Type B pancreatic cell (in vitro differentiated cells): ENCODE measurements around the gene DHRS4L2. TPM values are rescaled to one million over a fixed set of nuclear protein-coding genes. Genes with fewer than 3 reads are reported as not detected.
"Not testable (repeated sequence)": the region's sequence is repeated elsewhere in the genome, so short reads cannot be mapped to it uniquely, and the experiment has no call there.

Experiments used
- DNase-seq: peaks from one replicate; pipeline ENCODE4 v3.0.0; 2021; ENCODE audit warnings: mixed read lengths; ENCODE audit not compliant: unreplicated experiment; ENCODE audit errors: extremely low spot score
- H3K27ac Mint-ChIP-seq: 2 replicates; pipeline ENCODE4 v1.8.0; 2021; ENCODE audit warnings: mild to moderate bottlenecking, mixed read lengths
- H3K27me3 Mint-ChIP-seq: 2 replicates; pipeline ENCODE4 v1.8.0; 2021; ENCODE audit warnings: mixed read lengths
- H3K36me3 Mint-ChIP-seq: 2 replicates; pipeline ENCODE4 v1.8.0; 2021; ENCODE audit warnings: mixed read lengths
- H3K4me1 Mint-ChIP-seq: one replicate; pipeline ENCODE4 v1.8.0; 2021; ENCODE audit warnings: mixed read lengths; ENCODE audit not compliant: unreplicated experiment
- H3K4me3 Mint-ChIP-seq: 2 replicates; pipeline ENCODE4 v1.8.0; 2021; ENCODE audit warnings: mild to moderate bottlenecking, mixed read lengths
- H3K9me3 Mint-ChIP-seq: 2 replicates; pipeline ENCODE4 v1.8.0; 2021; ENCODE audit warnings: mixed read lengths
- total RNA-seq: library from RNA; stranded (reverse); gene quantifications from 2 replicates; pipeline ENCODE4 v1.2.1, GENCODE V29; 2021; ENCODE audit warnings: low replicate concordance
- TF ChIP-seq, protein P1 (sequence below): fragments of 200-600 bp; sonication (generic); conservative IDR thresholded peaks from 2 replicates; pipeline ENCODE4 v1.5.0; 2021; ENCODE audit warnings: antibody characterized with exemption, mild to moderate bottlenecking

DHRS4L2 gene
- total RNA-seq, 1 donor from 2014 or later: 18.0 TPM

DNA sequence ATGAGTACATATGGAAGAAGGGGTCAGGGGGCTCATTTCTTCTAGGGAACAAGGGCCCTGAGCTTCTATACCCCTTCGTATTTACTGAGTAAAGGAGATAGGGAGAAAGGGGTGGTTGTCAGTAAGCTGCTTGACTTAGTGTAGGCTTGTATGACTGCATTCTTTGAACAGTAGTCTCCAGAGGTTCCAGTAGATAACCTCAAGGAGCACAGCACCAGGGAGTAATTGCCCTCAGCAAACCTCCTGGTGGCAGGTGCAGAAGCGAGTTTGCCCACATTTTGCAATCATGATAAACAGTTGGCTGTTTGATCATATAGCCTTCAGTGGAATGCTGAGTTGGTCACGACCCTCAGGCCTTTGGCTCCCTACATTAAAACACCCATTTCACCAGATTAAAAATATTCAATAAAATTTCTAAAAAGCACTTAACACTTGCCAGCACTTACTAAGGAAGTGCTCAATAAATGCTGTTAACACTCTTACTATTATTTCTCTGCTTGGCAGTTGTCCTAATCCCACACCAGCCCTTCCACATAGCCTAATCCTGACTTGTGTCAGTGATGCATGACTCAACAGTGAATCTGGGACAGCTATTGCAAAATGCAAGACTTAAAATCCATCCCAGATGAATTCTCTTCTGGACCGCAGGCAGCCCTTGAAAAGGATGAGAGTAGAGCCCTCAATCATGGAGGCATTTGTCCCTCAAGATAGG, 3.7 kb upstream of the DHRS4L2 start:
- Mint-ChIP-seq H3K27me3 (no peaks in the 10 kb centered on the region), H3K27ac (no peak overlapping the region), H3K9me3 (no peaks in the 10 kb centered on the region), H3K4me1 (peaks cover 10% of the 10 kb centered on the region), H3K4me3 (no peak overlapping the region), H3K36me3 (no peaks in the 10 kb centered on the region)
- no peak for DNase-seq
- TF ChIP-seq, protein P1, sequence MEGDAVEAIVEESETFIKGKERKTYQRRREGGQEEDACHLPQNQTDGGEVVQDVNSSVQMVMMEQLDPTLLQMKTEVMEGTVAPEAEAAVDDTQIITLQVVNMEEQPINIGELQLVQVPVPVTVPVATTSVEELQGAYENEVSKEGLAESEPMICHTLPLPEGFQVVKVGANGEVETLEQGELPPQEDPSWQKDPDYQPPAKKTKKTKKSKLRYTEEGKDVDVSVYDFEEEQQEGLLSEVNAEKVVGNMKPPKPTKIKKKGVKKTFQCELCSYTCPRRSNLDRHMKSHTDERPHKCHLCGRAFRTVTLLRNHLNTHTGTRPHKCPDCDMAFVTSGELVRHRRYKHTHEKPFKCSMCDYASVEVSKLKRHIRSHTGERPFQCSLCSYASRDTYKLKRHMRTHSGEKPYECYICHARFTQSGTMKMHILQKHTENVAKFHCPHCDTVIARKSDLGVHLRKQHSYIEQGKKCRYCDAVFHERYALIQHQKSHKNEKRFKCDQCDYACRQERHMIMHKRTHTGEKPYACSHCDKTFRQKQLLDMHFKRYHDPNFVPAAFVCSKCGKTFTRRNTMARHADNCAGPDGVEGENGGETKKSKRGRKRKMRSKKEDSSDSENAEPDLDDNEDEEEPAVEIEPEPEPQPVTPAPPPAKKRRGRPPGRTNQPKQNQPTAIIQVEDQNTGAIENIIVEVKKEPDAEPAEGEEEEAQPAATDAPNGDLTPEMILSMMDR: no peak

DNA sequence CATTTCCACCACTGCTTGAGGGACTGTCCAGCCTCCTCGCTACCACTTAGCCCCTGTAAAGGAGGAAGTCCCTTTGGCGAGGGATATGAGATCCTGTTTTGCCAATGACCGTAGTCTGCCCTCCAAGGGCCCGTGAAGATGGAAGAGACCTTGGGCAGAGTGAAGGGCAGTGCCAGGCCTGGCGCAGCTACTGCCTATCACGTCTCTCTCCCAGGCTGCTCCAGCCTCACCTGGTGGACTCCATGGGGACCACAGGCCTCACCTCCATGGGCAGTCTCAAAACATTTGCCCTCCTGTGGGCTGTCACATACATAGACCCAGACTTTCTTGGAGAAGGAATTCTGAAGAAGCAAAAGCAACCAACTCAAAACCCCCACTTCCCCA, 514 bp upstream of the DHRS4L2 start:
- DNase-seq, H3K9me3 Mint-ChIP-seq, H3K27ac Mint-ChIP-seq, H3K36me3 Mint-ChIP-seq, H3K27me3 Mint-ChIP-seq: not testable (repeated sequence)
- Mint-ChIP-seq H3K4me3 (peak overlapping the region; percentile 80), H3K4me1 (peaks cover 10% of the 10 kb centered on the region)

DNA sequence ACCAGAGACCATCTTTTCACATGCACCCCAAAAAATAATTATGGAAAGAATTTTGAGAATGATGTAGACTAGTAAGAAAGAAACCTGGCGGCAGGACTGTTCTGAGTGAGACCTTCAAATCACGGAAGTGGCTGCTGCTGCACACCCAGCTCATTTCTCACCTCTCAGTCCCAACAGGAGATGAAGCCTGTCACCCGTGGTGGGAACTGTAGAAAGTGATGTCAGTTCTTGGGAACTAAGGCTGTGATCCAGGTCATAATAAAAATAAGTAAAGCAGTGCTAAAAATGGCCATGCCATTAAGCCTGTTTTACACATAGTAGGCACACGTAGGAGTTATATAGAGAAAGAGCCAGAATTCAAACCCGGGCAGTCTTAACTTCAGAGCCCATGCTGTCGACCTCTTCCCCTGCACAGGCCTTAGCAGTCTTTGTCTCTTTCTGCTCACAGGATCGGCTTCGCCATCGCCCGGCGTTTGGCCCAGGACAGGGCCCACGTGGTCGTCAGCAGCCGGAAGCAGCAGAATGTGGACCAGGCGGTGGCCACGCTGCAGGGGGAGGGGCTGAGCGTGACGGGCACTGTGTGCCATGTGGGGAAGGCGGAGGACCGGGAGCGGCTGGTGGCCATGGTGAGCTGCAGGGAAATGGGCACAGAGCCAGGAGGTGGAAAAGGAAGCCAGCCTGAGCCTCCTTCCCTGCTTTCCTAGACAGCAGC, 1.2 kb downstream of the DHRS4L2 start:
- H3K4me3 Mint-ChIP-seq, H3K27me3 Mint-ChIP-seq, H3K9me3 Mint-ChIP-seq, H3K36me3 Mint-ChIP-seq, DNase-seq, H3K27ac Mint-ChIP-seq: not testable (repeated sequence)
- peaks cover 10% of the 10 kb centered on the region for H3K4me1 Mint-ChIP-seq

DNA sequence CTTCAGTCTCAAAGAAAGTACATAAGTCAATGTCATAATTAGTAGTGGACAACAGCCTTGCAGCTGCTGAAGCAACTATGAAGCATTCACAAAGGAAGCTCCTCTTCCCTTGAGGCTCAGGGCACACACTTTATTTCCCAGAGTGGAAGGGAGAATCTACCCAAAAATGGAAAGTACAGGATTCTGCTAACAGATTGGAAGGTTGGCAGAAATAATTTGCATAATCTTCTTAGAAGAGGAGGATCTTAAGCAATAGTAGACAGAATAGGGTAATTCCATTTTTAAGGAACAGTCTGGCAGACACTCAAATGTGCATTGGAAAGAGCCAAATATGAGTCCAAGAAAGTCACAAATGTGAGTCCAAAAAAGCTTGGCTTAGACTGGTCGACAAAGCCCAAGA, 2.2 kb downstream of the DHRS4L2 start:
- peaks cover 10% of the 10 kb centered on the region for H3K4me1 Mint-ChIP-seq
- not testable (repeated sequence) for H3K9me3 Mint-ChIP-seq, H3K36me3 Mint-ChIP-seq, H3K27ac Mint-ChIP-seq, H3K27me3 Mint-ChIP-seq, H3K4me3 Mint-ChIP-seq, DNase-seq

DNA sequence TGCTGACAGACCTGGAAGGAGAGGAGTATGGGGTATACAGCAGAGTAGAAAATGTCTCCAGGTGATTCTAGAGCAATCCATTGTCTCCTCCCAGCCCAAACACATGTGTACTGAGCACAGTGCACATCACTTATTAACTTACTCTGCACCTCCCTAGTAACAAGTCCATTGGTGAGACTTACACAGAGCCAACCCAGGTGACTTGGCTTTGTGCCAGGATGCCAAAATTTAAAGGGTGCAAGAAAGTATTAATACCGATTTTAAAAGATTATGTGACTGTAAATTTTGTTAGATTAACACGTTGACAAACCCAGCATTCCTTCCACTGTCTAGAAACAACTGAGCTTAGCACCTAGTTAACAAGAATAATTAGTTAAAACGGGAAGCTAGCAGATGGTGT, 4.3 kb downstream of the DHRS4L2 start:
- not testable (repeated sequence) for H3K4me3 Mint-ChIP-seq, H3K4me1 Mint-ChIP-seq, H3K36me3 Mint-ChIP-seq, H3K9me3 Mint-ChIP-seq, DNase-seq, H3K27me3 Mint-ChIP-seq, H3K27ac Mint-ChIP-seq

DNA sequence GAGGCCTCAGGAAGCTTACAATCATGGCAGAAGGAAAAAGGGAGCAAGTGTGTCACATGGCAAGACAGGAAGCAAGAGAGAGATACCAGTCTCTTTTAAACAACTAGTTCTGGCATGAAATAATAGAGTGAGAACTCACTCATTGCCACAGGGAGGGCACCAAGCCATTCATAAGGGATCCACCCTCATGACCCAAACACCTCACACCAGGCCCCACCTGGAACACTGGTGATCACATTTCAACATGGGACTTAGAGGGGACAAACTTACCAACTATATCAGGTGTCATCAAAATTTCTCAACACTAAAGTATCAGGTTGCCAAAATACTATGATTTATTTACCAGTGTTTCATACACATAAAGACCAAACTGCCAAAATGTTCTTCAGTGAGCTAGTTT, 7.3 kb downstream of the DHRS4L2 start:
- not testable (repeated sequence) for H3K27ac Mint-ChIP-seq, DNase-seq, H3K4me1 Mint-ChIP-seq, H3K4me3 Mint-ChIP-seq, H3K9me3 Mint-ChIP-seq, H3K36me3 Mint-ChIP-seq, H3K27me3 Mint-ChIP-seq

DNA sequence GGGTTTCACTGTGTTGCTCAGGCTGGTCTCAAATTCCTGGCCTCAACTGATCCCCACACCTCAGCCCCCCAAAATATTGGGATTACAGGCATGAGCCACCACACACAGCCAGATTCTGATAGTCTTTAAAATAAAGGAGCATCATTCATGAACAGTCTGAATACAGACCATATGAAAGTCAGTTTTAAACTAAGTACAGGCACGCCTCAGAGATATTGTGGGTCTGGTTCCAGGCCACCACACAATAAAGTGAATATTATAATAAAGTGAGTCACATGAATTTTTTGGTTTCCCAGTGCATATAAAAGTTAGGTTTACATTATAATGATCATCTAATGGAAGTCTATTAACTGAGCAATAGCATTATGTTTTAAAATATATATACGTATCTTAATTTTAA, 8.1 kb downstream of the DHRS4L2 start:
- H3K36me3 Mint-ChIP-seq, H3K27ac Mint-ChIP-seq, DNase-seq, H3K9me3 Mint-ChIP-seq, H3K4me1 Mint-ChIP-seq, H3K27me3 Mint-ChIP-seq, H3K4me3 Mint-ChIP-seq: not testable (repeated sequence)

DNA sequence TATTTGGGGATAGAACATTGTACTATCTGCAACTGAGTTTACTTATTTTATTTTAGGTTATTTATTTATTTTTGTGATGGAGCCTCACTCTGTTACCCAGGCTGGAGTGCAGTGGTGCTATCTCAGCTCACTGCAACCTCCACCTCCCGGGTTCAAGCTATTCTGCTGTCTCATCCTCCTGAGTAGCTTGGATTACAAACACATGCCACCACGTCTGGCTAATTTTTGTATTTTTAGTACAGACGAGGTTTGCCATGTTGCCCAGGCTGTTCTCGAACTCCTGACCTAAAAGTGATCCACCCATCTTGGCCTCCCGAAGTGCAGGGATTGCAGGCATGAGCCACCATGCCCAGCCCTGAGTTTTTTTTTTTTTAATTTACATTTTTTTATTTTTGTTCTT, 10.9 kb downstream of the DHRS4L2 start:
- not testable (repeated sequence) for H3K27me3 Mint-ChIP-seq, H3K9me3 Mint-ChIP-seq, H3K4me1 Mint-ChIP-seq, H3K36me3 Mint-ChIP-seq, H3K27ac Mint-ChIP-seq, DNase-seq, H3K4me3 Mint-ChIP-seq

DNA sequence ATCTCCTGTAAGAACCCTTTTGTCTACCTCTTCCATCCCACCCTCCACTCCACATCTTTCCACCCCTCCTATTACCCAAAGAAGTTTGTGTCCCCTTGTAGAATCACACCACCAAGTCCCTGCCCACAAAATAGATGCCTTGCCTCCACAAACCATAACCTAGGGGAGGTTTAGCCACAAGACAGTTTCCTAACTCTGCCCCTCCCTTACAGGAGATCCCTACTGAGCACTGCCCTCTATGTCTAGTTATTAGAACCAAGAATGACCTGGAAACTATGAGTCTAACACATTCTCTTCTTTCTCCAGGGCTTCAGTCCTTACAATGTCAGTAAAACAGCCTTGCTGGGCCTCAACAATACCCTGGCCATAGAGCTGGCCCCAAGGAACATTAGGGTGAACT, 12.3 kb downstream of the DHRS4L2 start:
- not testable (repeated sequence) for DNase-seq, H3K27ac Mint-ChIP-seq, H3K4me3 Mint-ChIP-seq, H3K27me3 Mint-ChIP-seq, H3K36me3 Mint-ChIP-seq, H3K4me1 Mint-ChIP-seq, H3K9me3 Mint-ChIP-seq

DNA sequence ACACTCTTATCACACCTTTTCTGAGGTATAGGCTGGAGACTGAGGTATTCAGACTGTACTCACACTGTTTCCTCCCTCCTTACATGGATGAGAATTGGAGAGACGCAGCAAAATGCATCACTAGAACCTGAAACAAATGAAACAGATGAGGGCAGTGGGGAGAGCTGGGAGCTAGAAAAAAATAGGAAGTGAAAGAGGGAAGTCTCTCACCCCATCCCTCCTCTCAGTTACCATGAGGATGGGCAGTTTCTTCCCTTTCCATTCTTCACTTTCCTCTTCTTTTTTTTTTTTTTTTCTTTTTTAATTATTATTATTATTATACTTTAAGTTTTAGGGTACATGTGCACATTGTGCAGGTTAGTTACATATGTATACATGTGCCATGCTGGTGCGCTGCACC, 12.9 kb downstream of the DHRS4L2 start:
- not testable (repeated sequence) for H3K27ac Mint-ChIP-seq, H3K36me3 Mint-ChIP-seq, H3K27me3 Mint-ChIP-seq, H3K4me1 Mint-ChIP-seq, H3K9me3 Mint-ChIP-seq, H3K4me3 Mint-ChIP-seq, DNase-seq

DNA sequence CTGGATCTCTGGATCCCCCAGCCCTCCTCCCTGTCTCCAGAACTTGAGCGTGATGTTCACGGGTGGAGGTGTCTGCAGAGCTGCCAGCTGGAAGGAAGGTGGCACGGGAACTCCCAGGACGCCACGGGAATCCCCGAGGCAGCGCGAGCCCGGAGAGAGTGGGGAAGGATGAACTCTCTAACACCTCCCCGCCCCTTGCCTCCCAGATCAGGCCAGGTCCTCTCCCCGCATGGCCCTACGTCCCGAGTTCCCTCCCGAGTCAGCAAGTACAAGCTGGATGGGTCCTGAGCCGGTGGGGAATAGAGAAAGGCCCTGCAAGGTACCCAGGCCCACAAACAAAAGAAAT, 17.7 kb downstream of the DHRS4L2 start:
- not testable (repeated sequence) for H3K27me3 Mint-ChIP-seq, H3K27ac Mint-ChIP-seq, DNase-seq, H3K4me1 Mint-ChIP-seq, H3K9me3 Mint-ChIP-seq, H3K36me3 Mint-ChIP-seq
- H3K4me3 Mint-ChIP-seq: peak overlapping the region; percentile 62

DNA sequence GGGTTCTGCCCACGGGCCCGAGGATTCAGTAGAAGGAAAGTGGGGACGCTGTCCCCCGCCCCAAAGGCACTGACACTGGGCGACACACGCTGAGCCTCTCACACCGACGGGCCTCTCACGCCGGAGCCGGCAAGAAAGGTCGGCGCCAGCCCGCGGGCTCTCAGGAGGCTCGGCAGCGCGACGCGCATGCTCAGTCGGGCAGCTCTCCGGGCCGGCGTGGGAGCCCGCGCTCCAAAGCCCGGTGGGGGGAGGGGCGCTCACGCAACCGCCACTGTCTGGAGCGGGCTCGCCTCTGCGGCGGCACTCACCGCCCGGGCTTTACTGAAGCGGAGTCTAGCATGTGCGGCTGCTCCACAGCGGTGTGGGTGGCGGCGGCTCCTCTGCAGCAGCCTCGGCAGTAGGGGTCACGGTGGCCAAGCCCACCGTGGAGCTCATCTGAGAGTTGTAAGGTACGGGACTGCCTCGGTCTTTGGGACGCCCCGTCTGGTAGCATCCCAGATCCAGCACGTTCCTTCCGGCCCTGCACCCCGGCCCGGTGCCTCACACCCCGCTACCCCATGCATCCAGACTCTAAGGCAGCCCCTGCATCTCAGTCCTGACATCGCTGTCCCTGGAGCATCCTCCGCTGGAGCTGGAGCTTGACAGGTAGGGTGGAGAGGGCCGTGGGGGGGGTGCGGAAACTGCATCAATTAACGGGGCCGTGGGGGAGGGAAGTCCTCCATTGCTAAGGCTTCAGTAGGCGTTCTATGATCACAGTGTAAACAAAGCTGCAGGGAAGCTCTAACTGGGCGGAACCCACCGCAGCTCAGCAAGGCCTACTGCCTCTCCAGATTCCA, 18.3 kb downstream of the DHRS4L2 start:
- DNase-seq: peak; percentile 80
- not testable (repeated sequence) for H3K27ac Mint-ChIP-seq, H3K27me3 Mint-ChIP-seq, H3K9me3 Mint-ChIP-seq, H3K36me3 Mint-ChIP-seq, H3K4me1 Mint-ChIP-seq
- peak overlapping the region; percentile 62 for H3K4me3 Mint-ChIP-seq
